ENCODE results near the gene ATG7. TPM values are rescaled to one million over a fixed set of nuclear protein-coding genes. Genes with fewer than 3 reads are reported as not detected.

Gene ATG7
- total and polyA plus RNA-seq, 2 donors from 2014 or later: 15.3 to 54.9 TPM

- intact Hi-C loops (cut with DNase I): no loop called here
- H3K9ac ChIP-seq (ENCODE audit: low read length in 3 of 3): no peak overlapping the region
- no peak overlapping the region for H3K27ac ChIP-seq (ENCODE audit: low read depth in 2 of 2, low read length in 2 of 2)
- H3K27me3 ChIP-seq (ENCODE audit: control insufficient read depth, insufficient read depth, low read length): no peaks in the 10 kb centered on the region
- H3K9me3 ChIP-seq (ENCODE audit: control insufficient read depth in 2 of 3, insufficient read depth in 1 of 3, low read length in 3 of 3): no peaks in the 10 kb centered on the region
- FAIRE-seq (no peak), DNase-seq (no peak)
- no peak for TF ChIP-seq CTCF (IDR thresholded peaks at IDR 0.05; ENCODE audit: borderline replicate concordance, extremely low read depth, insufficient read depth)
- H3K4me3 ChIP-seq (ENCODE audit: low read length in 3 of 3): no peak overlapping the region
- H3K36me3 ChIP-seq (ENCODE audit: control insufficient read depth in 2 of 3, insufficient read depth in 3 of 3, low read length in 3 of 3): no peaks in the 10 kb centered on the region
- H3K4me1 ChIP-seq (ENCODE audit: control insufficient read depth in 2 of 3, insufficient read depth in 2 of 3, low read depth in 1 of 3, low read length in 3 of 3): peaks cover 0 to 3% (median 0%) of the 10 kb centered on the region in 3 donors
Observed at GRCh38 chr3:11546657-11547302, 274.6 kb downstream of the ATG7 start.

DNA sequence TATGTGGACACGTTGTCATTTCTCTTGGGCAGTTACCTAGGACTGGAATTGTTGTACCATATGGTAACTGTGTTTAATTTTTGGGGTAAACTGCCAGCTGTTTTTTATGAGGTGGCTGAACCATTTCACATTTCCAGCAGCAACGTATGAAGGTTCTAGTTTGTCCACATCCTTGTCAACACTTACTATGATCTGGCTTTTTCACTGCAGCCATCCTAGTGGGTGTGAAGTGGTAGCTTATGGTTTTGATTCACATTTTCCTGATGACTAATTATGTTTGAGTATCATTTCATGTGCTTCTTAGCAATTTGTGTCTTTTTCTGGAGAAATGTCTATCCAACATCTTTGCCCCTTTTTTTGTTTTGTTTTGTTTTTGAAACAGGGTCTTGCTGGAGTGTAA, 275.3 kb downstream of the ATG7 start:
- Histone ChIP-seq H3K27ac (ENCODE audit: low read depth in 2 of 2, low read length in 2 of 2) (no peak overlapping the region), H3K4me3 (ENCODE audit: low read length in 3 of 3) (no peak overlapping the region), H3K36me3 (ENCODE audit: control insufficient read depth in 2 of 3, insufficient read depth in 3 of 3, low read length in 3 of 3) (no peaks in the 10 kb centered on the region), H3K9ac (ENCODE audit: low read length in 3 of 3) (no peak overlapping the region), H3K4me1 (ENCODE audit: control insufficient read depth in 2 of 3, insufficient read depth in 2 of 3, low read depth in 1 of 3, low read length in 3 of 3) (no peaks in the 10 kb centered on the region), H3K27me3 (ENCODE audit: control insufficient read depth, insufficient read depth, low read length) (no peaks in the 10 kb centered on the region), H3K9me3 (ENCODE audit: control insufficient read depth in 2 of 3, insufficient read depth in 1 of 3, low read length in 3 of 3) (no peaks in the 10 kb centered on the region)
- intact Hi-C loops (cut with DNase I): no loop called here
- DNase-seq: no peak
- TF ChIP-seq CTCF (IDR thresholded peaks at IDR 0.05; ENCODE audit: borderline replicate concordance, extremely low read depth, insufficient read depth): no peak
- no peak for FAIRE-seq

GRCh38 chr3:11548721-11549131, 276.5 kb downstream of the ATG7 start:
- no peaks in the 10 kb centered on the region for H3K9me3 ChIP-seq (ENCODE audit: control insufficient read depth in 2 of 3, insufficient read depth in 1 of 3, low read length in 3 of 3)
- FAIRE-seq (no peak), DNase-seq (peak in 1 of 5 donors; percentile 63)
- no peak overlapping the region for H3K9ac ChIP-seq (ENCODE audit: low read length in 3 of 3)
- no peaks in the 10 kb centered on the region for H3K27me3 ChIP-seq (ENCODE audit: control insufficient read depth, insufficient read depth, low read length)
- no peak overlapping the region for H3K27ac ChIP-seq (ENCODE audit: low read depth in 2 of 2, low read length in 2 of 2)
- peaks cover 0 to under 1% (median 0%) of the 10 kb centered on the region in 3 donors for H3K4me1 ChIP-seq (ENCODE audit: control insufficient read depth in 2 of 3, insufficient read depth in 2 of 3, low read depth in 1 of 3, low read length in 3 of 3)
- no peak overlapping the region for H3K4me3 ChIP-seq (ENCODE audit: low read length in 3 of 3)
- intact Hi-C loops (cut with DNase I): no loop called here
- TF ChIP-seq CTCF (IDR thresholded peaks at IDR 0.05; ENCODE audit: borderline replicate concordance, extremely low read depth, insufficient read depth): no peak
- H3K36me3 ChIP-seq (ENCODE audit: control insufficient read depth in 2 of 3, insufficient read depth in 3 of 3, low read length in 3 of 3): no peaks in the 10 kb centered on the region

Measured in kidney (tissue), 14 donors.